H9 (cell line): ENCODE measurements around the gene GRIK3. TPM values are rescaled to one million over a fixed set of nuclear protein-coding genes. Genes with fewer than 3 reads are reported as not detected.

Experiments used
- DNase-seq: peaks from one replicate; pipeline ENCODE4 v3.0.0-alpha.2; 2017
- H2AFZ ChIP-seq: one replicate; pipeline ENCODE4 v1.6.1; 2013; ENCODE audit warnings: mild to moderate bottlenecking, low read length, control low read depth, moderate library complexity
- H2AK5ac ChIP-seq: 2 replicates; pipeline ENCODE4 v1.6.1; 2013; ENCODE audit warnings: low read length, control low read depth, mixed read lengths; ENCODE audit not compliant: insufficient read length
- H2BK120ac ChIP-seq: one replicate; pipeline ENCODE4 v1.6.1; 2013; ENCODE audit warnings: low read depth, mild to moderate bottlenecking, low read length, control low read depth, inconsistent platforms; ENCODE audit not compliant: poor library complexity, severe bottlenecking
- H2BK12ac ChIP-seq: 2 replicates; pipeline ENCODE4 v1.6.1; 2013; ENCODE audit warnings: low read length, control low read depth, mixed read lengths, low read depth; ENCODE audit not compliant: insufficient read length
- H2BK15ac ChIP-seq: 2 replicates; pipeline ENCODE4 v1.6.1; 2013; ENCODE audit warnings: low read depth, low read length, control low read depth
- H2BK20ac ChIP-seq: one replicate; pipeline ENCODE4 v1.6.1; 2013; ENCODE audit warnings: low read depth, mild to moderate bottlenecking, low read length, control low read depth, inconsistent platforms; ENCODE audit not compliant: poor library complexity, severe bottlenecking
- H2BK5ac ChIP-seq: 2 replicates; pipeline ENCODE4 v1.6.1; 2013; ENCODE audit warnings: low read length, control low read depth, mixed read lengths; ENCODE audit not compliant: insufficient read length
- H3K14ac ChIP-seq: 2 replicates; pipeline ENCODE4 v1.6.1; 2013; ENCODE audit warnings: low read length, control low read depth; ENCODE audit not compliant: insufficient read depth
- H3K18ac ChIP-seq: 2 replicates; pipeline ENCODE4 v1.6.1; 2013; ENCODE audit warnings: low read depth, mild to moderate bottlenecking, mixed read lengths, low read length, control low read depth; ENCODE audit not compliant: insufficient read length
- H3K23ac ChIP-seq: 2 replicates; pipeline ENCODE4 v1.6.1; 2013; ENCODE audit warnings: low read length, control low read depth, mixed read lengths, low read depth; ENCODE audit not compliant: insufficient read length
- H3K23me2 ChIP-seq: 2 replicates; pipeline ENCODE4 v1.6.1; 2013; ENCODE audit warnings: low read depth, mild to moderate bottlenecking, mixed read lengths, low read length, control low read depth; ENCODE audit not compliant: insufficient read length, poor library complexity, severe bottlenecking
- H3K27ac ChIP-seq: 2 replicates; pipeline ENCODE4 v1.5.1; 2013; ENCODE audit warnings: low read length, control low read depth, mixed read lengths, low read depth; ENCODE audit not compliant: insufficient read length
- H3K27me3 ChIP-seq: 2 replicates; pipeline ENCODE4 v1.6.1; 2013; ENCODE audit warnings: low read length, control low read depth, inconsistent platforms; ENCODE audit not compliant: insufficient read depth
- H3K4ac ChIP-seq: 2 replicates; pipeline ENCODE4 v1.6.1; 2013; ENCODE audit warnings: low read depth, mild to moderate bottlenecking, control low read depth, inconsistent platforms, low read length, moderate library complexity
- H3K4me1 ChIP-seq: 2 replicates; pipeline ENCODE4 v1.6.1; 2013; ENCODE audit warnings: low read length, control low read depth, inconsistent platforms; ENCODE audit not compliant: insufficient read depth
- H3K4me2 ChIP-seq: 2 replicates; pipeline ENCODE4 v1.6.1; 2013; ENCODE audit warnings: low read length, control low read depth, mixed read lengths; ENCODE audit not compliant: insufficient read length, insufficient read depth
- H3K56ac ChIP-seq: 2 replicates; pipeline ENCODE4 v1.6.1; 2013; ENCODE audit warnings: low read depth, mild to moderate bottlenecking, mixed read lengths, low read length, control low read depth; ENCODE audit not compliant: insufficient read length
- H3K79me1 ChIP-seq: 2 replicates; pipeline ENCODE4 v1.6.1; 2013; ENCODE audit warnings: low read depth, mild to moderate bottlenecking, moderate library complexity, low read length, control low read depth, inconsistent platforms; ENCODE audit not compliant: insufficient read depth, poor library complexity, severe bottlenecking
- H3K79me2 ChIP-seq: 2 replicates; pipeline ENCODE4 v1.6.1; 2013; ENCODE audit warnings: low read length, control low read depth, inconsistent platforms; ENCODE audit not compliant: insufficient read depth
- H3K9ac ChIP-seq: 2 replicates; pipeline ENCODE4 v1.6.1; 2013; ENCODE audit warnings: low read length, control low read depth, mixed read lengths; ENCODE audit not compliant: insufficient read length; ENCODE audit errors: extremely low read depth
- H3K9me3 ChIP-seq: one replicate; pipeline ENCODE4 v1.6.1; 2013; ENCODE audit warnings: low read depth, low read length, inconsistent platforms; ENCODE audit not compliant: control insufficient read depth
- H3T11ph ChIP-seq: one replicate; pipeline ENCODE4 v1.6.1; 2013; ENCODE audit warnings: mild to moderate bottlenecking, low read length, control low read depth, inconsistent platforms
- H4K20me1 ChIP-seq: one replicate; pipeline ENCODE4 v1.6.1; 2013; ENCODE audit not compliant: control insufficient read depth, insufficient read length, insufficient read depth
- H4K5ac ChIP-seq: 2 replicates; pipeline ENCODE4 v1.6.1; 2013; ENCODE audit warnings: low read depth, mild to moderate bottlenecking, mixed read lengths, low read length, control low read depth; ENCODE audit not compliant: insufficient read length
- H4K8ac ChIP-seq: replicated peaks from 2 replicates; pipeline ENCODE4 v1.6.1; 2013; ENCODE audit warnings: low read length, control low read depth, mixed read lengths, low read depth; ENCODE audit not compliant: insufficient read length
- H4K91ac ChIP-seq: 2 replicates; pipeline ENCODE4 v1.6.1; 2013; ENCODE audit warnings: low read depth, mild to moderate bottlenecking, moderate library complexity, mixed read lengths, low read length, control low read depth; ENCODE audit not compliant: insufficient read length
- H3K27ac Mint-ChIP-seq, 3 experiments: 2 replicates in 2 of 3; 3 replicates in 1 of 3; pipeline ENCODE4 v1.8.0; 2020 to 2021; ENCODE audit warnings: mixed read lengths in 3 of 3, mild to moderate bottlenecking in 1 of 3, moderate library complexity in 1 of 3
- H3K27me3 Mint-ChIP-seq: 2 replicates; pipeline ENCODE4 v1.8.0; 2021; ENCODE audit warnings: low read depth, mild to moderate bottlenecking, moderate library complexity, mixed read lengths
- H3K36me3 Mint-ChIP-seq, 3 experiments: 2 replicates in 2 of 3; 3 replicates in 1 of 3; pipeline ENCODE4 v1.8.0; 2020 to 2021; ENCODE audit warnings: low read depth in 3 of 3, mixed read lengths in 3 of 3; ENCODE audit not compliant: insufficient read depth in 1 of 3
- H3K4me1 Mint-ChIP-seq, 2 experiments: 2 replicates each; pipeline ENCODE4 v1.8.0; 2020; ENCODE audit warnings: mixed read lengths in 2 of 2
- H3K4me3 Mint-ChIP-seq, 2 experiments: 2 replicates in 1 of 2; 3 replicates in 1 of 2; pipeline ENCODE4 v1.8.0; 2020 to 2021; ENCODE audit warnings: mild to moderate bottlenecking in 2 of 2, mixed read lengths in 2 of 2, moderate library complexity in 1 of 2
- H3K9me3 Mint-ChIP-seq, 2 experiments: 2 replicates in 1 of 2; 3 replicates in 1 of 2; pipeline ENCODE4 v1.8.0; 2020; ENCODE audit warnings: mild to moderate bottlenecking in 2 of 2, mixed read lengths in 2 of 2, moderate library complexity in 1 of 2
- CTCF ChIP-seq: fragments of 200-600 bp; sonication (generic); conservative IDR thresholded peaks from 3 replicates; pipeline ENCODE4 v1.8.0; 2021; ENCODE audit warnings: antibody characterized with exemption, mild to moderate bottlenecking
- WGBS: extraction: QIAGEN DNeasy Blood & Tissue Kit; methylation state at CpG from one replicate; pipeline ENCODE4 v1.1.7; 2013; ENCODE audit warnings: missing lambda C conversion rate, low lambda C conversion rate, mixed read lengths; ENCODE audit not compliant: insufficient read length; ENCODE audit errors: extremely low coverage; 5-methylcytosine and 5-hydroxymethylcytosine counted together
- total RNA-seq: library from RNA; stranded (reverse); gene quantifications from 2 replicates; pipeline ENCODE4 v1.2.1, GENCODE V29; 2021

The GRIK3 gene
- total RNA-seq, 1 experiment from 2014 or later = 1.7 TPM

- no peaks in the 10 kb centered on the region for H4K20me1 ChIP-seq
- H4K91ac ChIP-seq = no peak overlapping the region
- no peak overlapping the region for H3K4me2 ChIP-seq
- H3K23ac ChIP-seq = no peak overlapping the region
- H3K79me2 ChIP-seq = no peaks in the 10 kb centered on the region
- Mint-ChIP-seq H3K27ac (no peak overlapping the region; a peak in 1 of 7 replicates), H3K4me3 (no peak overlapping the region), H3K9me3 (no peaks in the 10 kb centered on the region), H3K4me1 (peaks cover 29 to 33% of the 10 kb centered on the region in 2 experiments), H3K36me3 (no peaks in the 10 kb centered on the region), H3K27me3 (peaks cover 22% of the 10 kb centered on the region)
- no peak overlapping the region for H3K14ac ChIP-seq
- no peak overlapping the region for H3K27ac ChIP-seq
- H3K23me2 ChIP-seq = no peaks in the 10 kb centered on the region
- no peaks in the 10 kb centered on the region for H3K79me1 ChIP-seq
- no peak overlapping the region for H2AK5ac ChIP-seq
- no peak overlapping the region for H3K56ac ChIP-seq
- H3T11ph ChIP-seq = no peak overlapping the region
- no peaks in the 10 kb centered on the region for H3K27me3 ChIP-seq
- no peaks in the 10 kb centered on the region for H3K4me1 ChIP-seq
- H3K18ac ChIP-seq = no peak overlapping the region
- H2BK12ac ChIP-seq = no peak overlapping the region
- no CpG with 5 or more reads among the region's 5 CpGs for WGBS
- H2BK5ac ChIP-seq = no peak overlapping the region
- TF ChIP-seq CTCF = no peak
- DNase-seq = no peak
- no peak overlapping the region for H2BK20ac ChIP-seq
- no peak overlapping the region for H4K8ac ChIP-seq
- H2BK120ac ChIP-seq = no peak overlapping the region
- no peak overlapping the region for H2AFZ ChIP-seq
- H4K5ac ChIP-seq = no peak overlapping the region
- H3K9me3 ChIP-seq = no peaks in the 10 kb centered on the region
- H2BK15ac ChIP-seq = no peak overlapping the region
- H3K9ac ChIP-seq = no peak overlapping the region
- H3K4ac ChIP-seq = no peak overlapping the region
Observed at GRCh38 chr1:36778740-36779139, 255.6 kb downstream of the GRIK3 start.
